Subcutaneous abdominal adipose tissue (tissue), 5 donors: ENCODE results near the gene STK35.
"Not testable (repeated sequence)": the region's sequence is repeated elsewhere in the genome, so short reads cannot be mapped to it uniquely, and the experiment has no call there.

Experiments used
- H3K27ac ChIP-seq: one replicate; pipeline ENCODE4 v1.7.0; 2013; ENCODE audit warnings: low read depth, mild to moderate bottlenecking, inconsistent platforms, low read length, moderate library complexity
- H3K27me3 ChIP-seq, 5 donors: one replicate each; pipeline ENCODE4 v1.7.0; 2013; ENCODE audit warnings: low read length in 5 of 5, inconsistent platforms in 1 of 5; ENCODE audit not compliant: control insufficient read depth in 5 of 5, insufficient read depth in 4 of 5
- H3K36me3 ChIP-seq, 5 donors: one replicate each; pipeline ENCODE4 v1.7.0; 2013; ENCODE audit warnings: low read length in 5 of 5; ENCODE audit not compliant: control insufficient read depth in 5 of 5, insufficient read depth in 5 of 5
- H3K4me1 ChIP-seq, 5 donors: one replicate each; pipeline ENCODE4 v1.7.0; 2013; ENCODE audit warnings: low read length in 5 of 5, mild to moderate bottlenecking in 3 of 5, moderate library complexity in 1 of 5; ENCODE audit not compliant: control insufficient read depth in 5 of 5, insufficient read depth in 5 of 5
- H3K4me3 ChIP-seq, 5 donors: one replicate each; pipeline ENCODE4 v1.7.0; 2013; ENCODE audit warnings: low read length in 5 of 5, low read depth in 1 of 5
- H3K9ac ChIP-seq, 5 donors: one replicate each; pipeline ENCODE4 v1.7.0; 2013; ENCODE audit warnings: low read length in 5 of 5, mild to moderate bottlenecking in 4 of 5, moderate library complexity in 3 of 5
- H3K9me3 ChIP-seq, 5 donors: one replicate each; pipeline ENCODE4 v1.7.0; 2013; ENCODE audit warnings: low read length in 5 of 5; ENCODE audit not compliant: control insufficient read depth in 5 of 5
- donor health status: healthy.
- donor health status: healthy.
- donor health status: healthy.
- donor health status: healthy.
- donor health status: healthy.

Gene STK35

DNA sequence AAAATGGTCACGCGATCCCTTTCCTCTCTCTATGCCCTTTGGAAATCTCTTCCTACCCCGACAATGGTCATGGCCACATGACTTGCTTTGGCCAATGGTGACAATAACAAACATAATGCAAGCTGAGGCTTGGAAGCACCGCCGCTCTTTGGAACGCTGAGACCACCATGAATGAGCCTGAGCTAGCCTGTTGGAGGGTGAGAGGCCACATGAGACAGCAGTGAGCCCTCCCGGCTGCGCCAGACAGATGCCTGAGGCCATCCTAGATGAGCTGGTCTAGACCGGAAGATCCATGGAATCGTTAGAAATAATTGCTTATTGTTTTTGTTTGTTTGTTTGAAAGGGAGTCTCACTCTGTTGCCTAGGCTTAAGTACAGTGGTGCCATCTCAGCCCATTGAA, 64.2 kb downstream of the STK35 start:
- H3K27me3 ChIP-seq: peaks cover 0 to 2% (median 0%) of the 10 kb centered on the region in 5 donors

DNA sequence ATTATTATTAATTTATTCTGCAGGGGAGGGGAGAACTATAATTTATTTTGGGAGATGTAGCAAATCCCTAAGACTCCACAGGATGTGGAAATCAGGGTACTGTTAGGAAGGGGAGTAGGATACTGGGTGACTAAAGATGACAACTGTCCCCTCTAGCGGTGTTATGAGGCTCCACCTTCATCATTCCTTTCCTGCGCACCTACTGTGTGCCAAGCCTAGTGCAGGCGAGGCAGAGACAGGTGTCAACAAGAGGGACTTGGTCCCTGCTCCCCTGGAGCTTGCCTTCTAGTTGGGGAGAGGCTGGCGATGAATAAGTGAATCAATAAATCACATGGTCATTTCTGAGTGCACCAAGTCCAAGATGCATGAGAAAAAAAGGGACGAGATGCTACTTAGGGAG, 65.5 kb downstream of the STK35 start:
- no peaks in the 10 kb centered on the region for H3K36me3 ChIP-seq
- no peak overlapping the region for H3K27ac ChIP-seq
- H3K27me3 ChIP-seq: peaks cover 0 to 2% (median 0%) of the 10 kb centered on the region in 5 donors
- H3K9me3 ChIP-seq: no peaks in the 10 kb centered on the region
- no peak overlapping the region for H3K9ac ChIP-seq
- H3K4me1 ChIP-seq: peaks cover 0 to 6% (median 0%) of the 10 kb centered on the region in 5 donors
- no peak overlapping the region for H3K4me3 ChIP-seq

More for the DNA sequence above, 64.2 kb downstream of the STK35 start:
- Histone ChIP-seq H3K4me1 (peaks cover 0 to 6% (median 0%) of the 10 kb centered on the region in 5 donors), H3K27ac (no peak overlapping the region), H3K9ac (no peak overlapping the region), H3K4me3 (no peak overlapping the region), H3K9me3 (no peaks in the 10 kb centered on the region), H3K36me3 (no peaks in the 10 kb centered on the region)

DNA sequence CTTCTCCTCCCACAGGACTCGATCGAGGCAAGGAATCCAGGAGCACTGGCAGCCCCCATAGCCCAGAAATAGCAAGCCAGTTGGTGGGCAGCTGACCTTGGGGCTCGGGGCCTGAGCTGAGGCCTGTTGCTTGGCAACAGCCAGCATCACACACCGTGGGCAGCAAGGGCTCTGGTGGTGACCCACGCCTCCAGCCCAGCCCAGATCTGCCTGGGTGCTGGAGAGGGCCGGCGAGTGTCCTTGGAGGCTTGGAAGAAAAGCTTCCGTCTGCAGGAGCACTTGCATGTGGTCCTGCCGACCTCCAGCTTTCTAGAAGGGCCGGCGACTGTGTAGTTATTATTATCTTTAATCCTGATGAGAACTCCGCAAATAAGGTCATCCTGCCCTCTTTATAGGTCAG, 67.3 kb downstream of the STK35 start:
- H3K27me3 ChIP-seq: peaks cover 0 to 2% (median 0%) of the 10 kb centered on the region in 5 donors
- no peaks in the 10 kb centered on the region for H3K36me3 ChIP-seq
- H3K9ac ChIP-seq: no peak overlapping the region
- H3K4me1 ChIP-seq: peaks cover 0 to 4% (median 3%) of the 10 kb centered on the region in 5 donors
- no peaks in the 10 kb centered on the region for H3K9me3 ChIP-seq
- H3K27ac ChIP-seq: no peak overlapping the region
- no peak overlapping the region for H3K4me3 ChIP-seq

DNA sequence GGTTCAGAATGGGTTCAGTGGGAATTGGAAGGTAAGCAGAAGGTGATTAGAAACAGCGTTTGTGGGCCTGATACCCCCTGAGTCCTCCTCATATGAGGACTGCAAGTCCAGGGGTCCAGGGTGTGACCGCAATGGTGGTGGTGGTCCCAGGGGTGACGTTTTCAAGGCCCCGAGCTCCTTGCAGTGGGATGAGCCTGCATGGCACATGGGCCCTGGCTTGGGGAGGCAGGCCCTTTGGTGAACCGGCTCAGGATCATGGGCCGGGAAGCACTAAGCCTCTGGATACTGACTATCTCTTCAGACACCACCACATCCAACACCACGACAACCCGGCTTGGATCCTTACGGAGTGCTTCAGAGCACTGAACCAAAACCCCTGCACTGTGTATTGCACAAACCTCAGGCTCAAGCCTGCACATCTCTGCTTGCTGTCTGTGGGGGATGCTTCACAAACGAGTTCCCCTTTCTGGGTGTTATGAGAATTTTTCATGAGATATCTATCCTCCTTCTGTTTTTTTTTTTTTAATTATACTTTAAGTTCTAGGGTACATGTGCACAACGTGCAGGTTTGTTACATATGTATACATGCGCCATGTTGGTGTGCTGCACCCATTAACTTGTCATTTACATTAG, 67.9 kb downstream of the STK35 start:
- no peaks in the 10 kb centered on the region for H3K9me3 ChIP-seq
- no peak overlapping the region for H3K4me3 ChIP-seq
- H3K27me3 ChIP-seq: peaks cover 0 to 6% (median 0%) of the 10 kb centered on the region in 5 donors
- no peak overlapping the region for H3K9ac ChIP-seq
- H3K36me3 ChIP-seq: no peaks in the 10 kb centered on the region
- no peak overlapping the region for H3K27ac ChIP-seq
- H3K4me1 ChIP-seq: peaks cover 0 to 4% (median 3%) of the 10 kb centered on the region in 5 donors

- Histone ChIP-seq H3K9ac (no peak overlapping the region), H3K27me3 (peaks cover 0 to 6% (median 0%) of the 10 kb centered on the region in 5 donors), H3K27ac (no peak overlapping the region), H3K36me3 (no peaks in the 10 kb centered on the region), H3K4me1 (peaks cover 0 to 4% (median 3%) of the 10 kb centered on the region in 5 donors), H3K9me3 (no peaks in the 10 kb centered on the region), H3K4me3 (no peak overlapping the region)
Measured at GRCh38 chr20:2170404-2170803, 68.8 kb downstream of the STK35 start.

GRCh38 chr20:2171266-2171790, 69.7 kb downstream of the STK35 start:
- Histone ChIP-seq H3K4me1 (peaks cover 0 to 4% (median 3%) of the 10 kb centered on the region in 5 donors), H3K36me3 (no peaks in the 10 kb centered on the region), H3K4me3 (no peak overlapping the region), H3K27ac (no peak overlapping the region), H3K9me3 (no peaks in the 10 kb centered on the region), H3K9ac (no peak overlapping the region), H3K27me3 (peaks cover 0 to 6% (median 0%) of the 10 kb centered on the region in 5 donors)

DNA sequence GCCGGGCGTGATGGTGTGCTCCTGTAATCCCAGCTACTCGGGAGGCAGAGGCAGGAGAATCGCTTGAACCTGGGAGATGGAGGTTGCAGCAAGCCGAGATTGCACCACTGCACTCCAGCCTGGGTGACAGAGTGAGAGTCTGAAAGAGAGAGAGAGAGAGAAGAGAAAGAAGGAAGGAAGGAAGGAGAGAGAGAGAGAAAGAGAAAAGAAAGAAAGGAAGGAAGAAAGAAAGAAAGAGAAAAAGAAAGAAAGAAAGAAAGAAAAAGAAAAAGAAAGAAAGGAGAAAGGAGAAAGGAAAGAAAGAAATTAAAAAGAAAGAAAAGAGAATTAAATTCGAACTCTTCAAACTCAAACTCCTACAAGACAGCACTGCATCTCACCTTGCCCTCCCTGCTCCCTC, 70.2 kb downstream of the STK35 start:
- not testable (repeated sequence) for H3K9ac ChIP-seq, H3K27me3 ChIP-seq, H3K4me3 ChIP-seq, H3K4me1 ChIP-seq, H3K36me3 ChIP-seq, H3K9me3 ChIP-seq, H3K27ac ChIP-seq

- H3K4me3 ChIP-seq: peak overlapping the region in 1 of 5 donors; percentile 4
- no peaks in the 10 kb centered on the region for H3K9me3 ChIP-seq
- H3K27ac ChIP-seq: no peak overlapping the region
- H3K4me1 ChIP-seq: peaks cover 0 to 4% (median 3%) of the 10 kb centered on the region in 5 donors
- peaks cover 0 to 6% (median 0%) of the 10 kb centered on the region in 5 donors for H3K27me3 ChIP-seq
- H3K36me3 ChIP-seq: no peaks in the 10 kb centered on the region
- no peak overlapping the region for H3K9ac ChIP-seq
Measured at GRCh38 chr20:2172305-2173175, 70.9 kb downstream of the STK35 start.

DNA sequence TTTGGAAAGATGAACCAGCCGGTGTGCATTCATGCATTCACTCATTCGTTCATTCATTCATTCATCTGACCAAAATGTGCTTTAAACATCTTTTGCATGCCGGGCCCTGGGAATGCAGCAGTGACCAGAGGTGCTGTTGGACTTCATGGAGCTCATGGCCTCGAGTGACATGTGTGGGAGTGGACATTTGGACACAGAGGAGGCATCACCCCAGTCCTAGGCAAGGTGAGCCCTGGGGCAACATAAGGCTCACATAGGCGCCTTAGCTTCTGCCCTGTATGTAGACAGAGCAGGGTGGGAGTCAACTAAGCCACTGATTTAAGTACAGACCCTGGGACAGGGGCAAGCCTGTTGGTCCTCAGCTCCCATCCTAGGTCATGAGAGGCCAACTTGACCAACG, 71.6 kb downstream of the STK35 start:
- no peaks in the 10 kb centered on the region for H3K36me3 ChIP-seq
- no peaks in the 10 kb centered on the region for H3K9me3 ChIP-seq
- no peak overlapping the region for H3K9ac ChIP-seq
- peaks cover 0 to 6% (median 0%) of the 10 kb centered on the region in 5 donors for H3K27me3 ChIP-seq
- no peak overlapping the region for H3K4me3 ChIP-seq
- H3K4me1 ChIP-seq: peaks cover 0 to 8% (median 3%) of the 10 kb centered on the region in 5 donors
- H3K27ac ChIP-seq: no peak overlapping the region

DNA sequence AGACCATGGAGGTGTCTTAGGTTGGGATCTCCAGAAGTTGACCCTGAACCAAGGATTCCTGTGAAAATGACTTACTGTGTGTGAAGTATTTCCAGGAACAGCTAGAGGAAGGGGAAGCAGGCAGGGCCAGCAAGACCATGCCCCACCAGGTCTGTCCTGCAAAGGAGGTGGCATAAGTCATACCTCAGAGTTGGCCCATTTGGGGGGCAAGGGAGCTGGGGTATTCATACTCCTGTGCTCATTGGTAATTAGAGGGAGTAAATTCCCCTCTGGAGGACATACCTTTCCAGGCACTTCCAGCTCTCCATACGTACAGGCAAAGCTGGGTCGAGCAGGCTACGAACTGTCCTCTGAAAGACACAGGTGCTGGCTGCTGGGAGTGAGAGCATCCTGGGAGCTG, 72.4 kb downstream of the STK35 start:
- no peak overlapping the region for H3K9ac ChIP-seq
- H3K4me3 ChIP-seq: no peak overlapping the region
- peaks cover 0 to 8% (median 4%) of the 10 kb centered on the region in 5 donors for H3K27me3 ChIP-seq

More for the DNA sequence above, 72.4 kb downstream of the STK35 start:
- Histone ChIP-seq H3K9me3 (no peaks in the 10 kb centered on the region), H3K4me1 (peaks cover 0 to 14% (median 3%) of the 10 kb centered on the region in 5 donors), H3K27ac (no peak overlapping the region), H3K36me3 (no peaks in the 10 kb centered on the region)
